Left ventricle myocardium superior (tissue), 1 donor: ENCODE data around the gene FOXK1. TPM values are rescaled to one million over a fixed set of nuclear protein-coding genes. Genes with fewer than 3 reads are reported as not detected.
A peak's percentile ranks its signal among the peaks of the same experiment; 100 is the strongest.
"Not testable (repeated sequence)": the region's sequence is repeated elsewhere in the genome, so short reads cannot be mapped to it uniquely, and the experiment has no call there.

Source experiments
- ATAC-seq: fragments of 200-7000 bp; cut with Tn5 transposase; one replicate; pipeline ENCODE4 v1.9.1; 2020; ENCODE audit warnings: mild to moderate bottlenecking, moderate library complexity
- DNase-seq: peaks from one replicate; pipeline ENCODE4 v3.0.0-alpha.2; 2020
- intact Hi-C: fragments of 100-400 bp; cut with micrococcal nuclease; formaldehyde crosslinking; loops from one replicate; pipeline ENCODE4 v1.11.0; 2022
- total RNA-seq: library from RNA; stranded (reverse); fragmentation: NEBNext Ultra II Directional; extraction: Animal tissue kit (Norgen Biotek cat#: 25700); gene quantifications from one replicate; pipeline ENCODE4 v1.2.1, GENCODE V29; 2021
- donor health status: DM: no; HTN: yes; CAD: no; lungs with severe emphysema.

Gene FOXK1
- total RNA-seq, 1 donor from 2014 or later = 17.7 TPM

DNA sequence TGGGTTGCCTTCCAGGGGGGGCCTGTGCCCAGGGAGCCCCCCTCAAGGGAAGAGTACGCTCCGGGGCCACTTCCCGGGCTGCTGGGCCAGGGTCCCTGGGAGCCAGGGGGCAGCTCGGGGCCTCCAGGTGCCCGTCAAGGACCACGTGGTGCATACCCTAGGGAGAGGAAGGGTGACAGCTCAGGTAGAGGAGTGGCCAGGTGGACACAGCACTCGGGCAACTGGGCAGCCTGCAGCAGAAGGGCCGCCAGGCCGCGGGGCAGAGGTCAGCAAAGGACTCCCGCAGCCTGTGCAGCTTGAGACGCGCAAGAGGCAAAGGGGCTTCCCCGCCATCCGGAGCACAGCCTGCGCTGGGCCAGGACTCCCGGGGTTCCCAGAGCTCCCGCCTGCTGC, 119.7 kb downstream of the FOXK1 start:
- ATAC-seq (no peak), DNase-seq (no peak)
- intact Hi-C loops = no loop called here

DNA sequence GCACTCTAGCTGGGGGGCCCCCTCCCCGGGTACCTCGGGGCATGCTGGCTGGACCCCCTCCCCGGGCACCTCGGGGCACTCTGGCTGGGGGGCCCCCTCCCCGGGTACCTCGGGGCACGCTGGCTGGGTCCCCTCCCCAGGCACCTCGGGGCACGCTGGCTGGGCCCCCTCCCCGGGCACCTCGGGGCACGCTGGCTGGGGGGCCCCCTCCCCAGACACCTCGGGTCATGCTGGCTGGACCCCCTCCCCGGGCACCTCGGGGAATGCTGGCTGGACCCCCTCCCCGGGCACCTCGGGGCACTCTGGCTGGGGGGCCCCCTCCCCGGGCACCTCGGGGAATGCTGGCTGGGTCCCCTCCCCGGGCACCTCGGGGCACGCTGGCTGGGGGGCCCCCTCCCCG, 120.5 kb downstream of the FOXK1 start:
- DNase-seq, intact Hi-C loops, ATAC-seq: not testable (repeated sequence)

DNA sequence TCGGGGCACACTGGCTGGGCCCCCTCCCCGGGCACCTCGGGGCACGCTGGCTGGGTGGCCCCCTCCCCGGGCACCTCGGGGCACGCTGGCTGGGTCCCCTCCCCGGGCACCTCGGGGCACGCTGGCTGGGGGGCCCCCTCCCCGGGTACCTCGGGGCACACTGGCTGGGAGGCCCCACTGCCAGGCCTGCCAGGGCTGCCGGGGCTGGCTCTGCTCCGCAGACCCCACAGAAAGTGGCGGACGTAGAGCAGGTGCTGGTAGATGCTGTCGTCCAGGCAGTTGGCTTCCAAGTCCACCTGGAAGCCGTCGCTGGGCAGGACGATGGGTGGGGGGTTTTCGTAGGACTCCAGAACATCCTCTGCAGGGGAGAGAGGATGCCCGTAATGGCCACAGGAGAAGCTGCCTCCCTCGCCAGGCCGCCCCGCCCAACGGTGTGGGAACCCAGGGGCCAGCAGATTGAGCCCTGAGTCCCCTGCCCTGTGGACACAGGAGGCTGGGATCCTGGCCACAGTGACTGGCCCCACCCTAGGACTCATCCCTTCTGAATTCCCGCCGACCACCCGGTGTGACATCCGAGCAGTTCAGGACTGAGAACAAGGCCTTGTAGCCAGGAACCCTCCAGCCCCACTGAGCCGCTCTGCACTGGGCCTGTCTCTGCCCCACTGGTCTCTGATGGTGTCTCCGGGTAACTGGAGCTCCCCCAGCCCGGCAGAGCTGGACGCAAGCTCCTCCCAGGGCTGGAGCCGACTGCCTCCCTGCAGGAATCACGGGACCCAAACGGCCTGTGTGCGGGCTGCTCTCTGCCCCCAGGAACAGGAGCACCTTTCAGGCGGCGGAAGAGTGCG, 121.5 kb downstream of the FOXK1 start:
- intact Hi-C loops = no loop called here
- ATAC-seq (no peak), DNase-seq (no peak)

DNA sequence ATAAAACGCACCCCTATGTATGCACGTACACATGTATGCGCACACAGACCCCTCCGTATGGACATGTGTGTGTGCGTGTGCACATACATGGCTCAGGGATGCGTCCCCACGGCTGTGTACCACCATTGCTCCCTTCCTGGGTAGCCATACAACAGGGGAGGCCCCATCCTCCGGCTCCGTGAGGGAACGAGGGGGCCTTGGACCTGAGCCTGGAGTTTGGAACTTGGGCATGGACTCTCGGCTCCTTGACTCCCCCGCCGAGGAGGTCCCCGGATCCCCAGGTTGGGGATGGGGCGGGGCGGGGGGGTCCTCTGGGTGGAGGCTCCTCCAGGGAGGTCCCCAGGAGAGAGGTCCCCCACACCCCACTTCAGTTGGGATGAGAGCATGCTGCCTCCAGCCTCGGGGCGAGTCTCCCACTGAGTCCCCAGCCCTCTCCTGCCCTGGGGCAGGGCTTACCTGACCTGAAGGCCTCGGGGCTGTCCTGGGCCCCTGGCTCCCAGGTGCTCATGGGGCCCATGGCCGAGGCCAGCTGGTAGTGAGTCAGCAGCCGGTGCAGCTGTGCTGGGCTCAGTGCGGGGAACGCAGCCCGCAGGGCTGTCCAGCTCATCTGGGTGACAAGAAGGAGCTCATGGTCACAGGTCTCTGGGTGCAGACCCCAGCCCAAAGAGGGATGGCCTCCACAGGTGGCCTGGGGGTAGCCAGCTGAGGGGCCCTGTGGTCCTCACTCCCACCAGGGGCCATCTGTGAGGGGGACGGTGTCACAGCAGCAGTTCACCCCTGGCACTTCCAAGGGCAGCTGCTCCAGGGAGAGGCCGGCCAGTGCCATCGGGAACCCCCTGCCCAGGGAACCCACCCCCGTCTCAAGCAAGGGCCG, 123.3 kb downstream of the FOXK1 start:
- ATAC-seq = no peak
- no peak for DNase-seq
- intact Hi-C loops = no loop called here

DNA sequence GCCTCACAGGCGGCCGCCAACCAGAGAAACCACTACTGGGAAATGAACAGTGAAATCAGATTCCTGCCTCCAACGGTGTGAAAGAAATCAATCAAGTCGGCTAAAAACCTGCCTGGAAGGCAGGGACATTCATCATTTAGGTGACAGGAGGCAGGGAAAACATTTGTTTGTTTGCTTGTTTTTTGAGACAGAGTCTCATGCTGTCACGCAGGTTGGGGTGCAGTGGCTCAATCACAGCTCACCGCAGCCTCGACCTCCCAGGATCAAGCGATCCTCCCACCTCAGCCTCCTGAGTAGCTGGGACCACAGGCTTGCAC, 123.8 kb downstream of the FOXK1 start:
- no peak for DNase-seq
- intact Hi-C loops = no loop called here
- ATAC-seq = no peak

DNA sequence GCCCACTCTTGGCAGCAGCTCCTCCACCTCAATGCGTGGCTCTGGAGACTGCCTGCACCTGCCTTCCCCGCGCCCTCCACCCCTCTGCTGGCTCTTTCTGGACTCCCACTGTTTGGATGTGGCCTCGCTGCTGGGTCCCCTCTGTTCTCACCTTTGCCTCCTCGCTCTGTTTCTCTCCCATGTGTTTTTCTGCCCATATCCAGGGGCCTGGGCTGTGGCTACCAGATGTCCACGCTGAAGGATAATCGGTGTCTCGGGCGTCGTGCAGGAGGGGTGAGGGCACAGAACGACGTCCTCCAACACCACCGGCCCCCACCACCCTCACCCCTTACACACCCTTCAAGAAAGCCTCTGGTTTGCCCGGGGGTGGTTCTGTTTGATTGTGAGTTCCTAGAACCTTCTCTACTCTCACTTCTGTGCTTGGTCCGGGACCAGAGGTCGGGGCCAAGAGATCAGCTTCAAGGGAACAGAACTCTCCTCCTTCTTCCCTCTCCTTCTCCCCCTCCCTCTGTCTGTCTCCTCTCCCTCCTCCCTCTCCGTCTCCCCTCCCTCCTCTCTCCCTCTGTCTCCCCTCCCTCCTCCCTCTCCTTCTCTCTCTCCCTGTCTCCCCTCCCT, 125.0 kb downstream of the FOXK1 start:
- intact Hi-C loops = no loop called here
- DNase-seq (no peak), ATAC-seq (peak; percentile 76)

DNA sequence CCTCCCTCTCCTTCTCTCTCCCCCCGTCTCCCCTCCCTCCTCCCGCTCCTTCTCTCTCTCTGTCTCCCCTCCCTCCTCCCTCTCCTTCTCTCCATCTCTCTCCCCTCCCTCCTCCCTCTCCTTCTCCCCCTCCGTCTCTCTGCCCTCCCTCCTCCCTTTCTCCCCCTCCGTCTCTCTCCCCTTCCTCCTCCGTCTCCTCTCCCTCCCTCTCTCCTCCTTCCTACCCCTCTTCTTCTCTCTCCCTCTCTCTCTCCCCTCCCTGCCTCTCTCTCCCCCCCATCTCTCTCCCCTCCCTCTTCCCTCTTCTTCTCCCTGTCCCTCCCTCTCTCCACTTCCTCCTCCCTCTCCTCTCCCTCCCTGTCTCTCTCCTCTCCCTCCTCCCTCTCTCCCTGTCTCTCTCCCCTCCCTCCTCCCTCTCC, 125.5 kb downstream of the FOXK1 start:
- no peak for DNase-seq
- ATAC-seq = peak; percentile 71
- intact Hi-C loops = no loop called here

DNA sequence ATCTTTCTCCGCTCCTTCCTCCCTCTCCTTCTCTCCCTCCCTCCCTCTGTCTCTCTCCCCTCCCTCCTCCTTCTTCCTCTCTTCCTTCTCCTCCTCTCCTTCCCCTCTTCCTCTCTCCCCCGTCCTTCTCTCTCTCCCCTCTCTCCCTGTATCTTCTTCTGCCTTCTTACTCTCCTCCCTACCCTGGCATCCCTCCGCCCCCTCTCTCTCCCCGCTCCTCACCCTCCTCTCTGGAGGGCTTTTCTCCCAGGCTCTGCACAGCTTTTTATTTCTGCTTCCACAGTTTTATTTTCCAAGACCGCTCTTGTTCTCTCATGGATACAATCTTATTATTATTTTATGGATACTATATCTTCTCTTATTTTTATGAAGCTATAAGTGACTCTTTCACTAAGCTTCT, 125.9 kb downstream of the FOXK1 start:
- DNase-seq = no peak
- intact Hi-C loops = no loop called here
- ATAC-seq = no peak

DNA sequence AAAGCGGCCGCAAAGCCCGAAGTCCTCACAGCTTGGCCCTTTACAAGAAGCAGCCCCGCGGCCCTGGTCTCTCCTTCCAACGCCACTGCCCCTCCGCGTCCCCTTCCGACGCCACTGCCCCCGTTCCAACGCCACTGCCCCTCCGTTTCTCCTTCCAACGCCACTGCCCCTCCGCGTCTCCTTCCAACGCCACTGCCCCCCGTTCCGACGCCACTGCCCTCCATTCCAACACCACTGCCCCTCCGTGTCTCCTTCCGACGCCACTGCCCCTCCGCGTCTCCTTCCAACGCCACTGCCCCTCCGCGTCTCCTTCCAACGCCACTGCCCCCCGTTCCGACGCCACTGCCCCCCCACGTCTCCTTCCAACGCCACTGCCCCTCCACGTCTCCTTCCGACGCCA, 126.5 kb downstream of the FOXK1 start:
- intact Hi-C loops = no loop called here
- DNase-seq (no peak), ATAC-seq (no peak)

DNA sequence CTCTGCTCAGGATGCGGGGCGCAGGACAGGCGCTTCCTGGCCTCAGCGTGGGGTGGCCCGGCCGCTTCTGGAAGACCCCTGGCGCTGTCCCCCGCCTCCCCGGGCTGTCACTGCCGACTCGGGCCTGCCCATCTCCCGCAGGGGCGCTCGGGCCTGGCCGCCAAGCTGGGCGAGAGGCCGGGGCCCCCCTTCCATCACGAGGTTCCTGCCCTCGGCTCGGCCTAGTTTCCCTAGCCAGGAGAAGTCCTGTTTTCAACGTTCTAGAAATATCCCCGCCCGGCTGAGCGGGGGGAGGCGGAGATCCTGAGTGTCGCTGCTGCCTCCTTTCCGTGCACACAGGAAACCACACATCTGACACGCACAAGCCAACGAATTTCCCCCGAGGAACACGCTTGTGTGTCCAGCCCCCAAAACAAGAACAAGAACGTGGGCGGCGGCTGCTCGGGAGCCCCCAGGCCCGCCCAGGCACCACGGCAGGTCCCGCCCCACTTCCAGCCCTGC, 127.0 kb downstream of the FOXK1 start:
- ATAC-seq (peak; percentile 10), DNase-seq (peak; percentile 46)
- intact Hi-C loops = no loop called here

DNA sequence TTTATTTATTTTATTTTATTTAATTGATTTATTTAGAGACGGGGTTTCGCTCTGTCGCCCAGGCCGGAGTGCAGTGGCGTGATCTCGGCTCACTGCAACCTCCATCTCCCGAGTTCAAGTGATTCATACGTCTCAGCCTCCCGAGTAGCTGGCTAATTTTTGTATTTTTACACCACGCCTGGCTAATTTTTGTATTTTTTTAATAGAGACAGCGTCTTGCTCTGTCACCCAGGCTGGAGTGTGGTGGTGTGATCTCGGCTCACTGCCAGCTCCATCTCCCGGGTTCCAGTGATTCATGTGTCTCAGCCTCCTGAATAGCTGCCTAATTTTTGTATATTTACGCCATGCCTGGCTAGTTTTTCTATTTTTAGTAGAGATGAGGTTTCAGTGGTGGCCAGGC, 127.6 kb downstream of the FOXK1 start:
- ATAC-seq = no peak
- intact Hi-C loops = no loop called here
- no peak for DNase-seq

DNA sequence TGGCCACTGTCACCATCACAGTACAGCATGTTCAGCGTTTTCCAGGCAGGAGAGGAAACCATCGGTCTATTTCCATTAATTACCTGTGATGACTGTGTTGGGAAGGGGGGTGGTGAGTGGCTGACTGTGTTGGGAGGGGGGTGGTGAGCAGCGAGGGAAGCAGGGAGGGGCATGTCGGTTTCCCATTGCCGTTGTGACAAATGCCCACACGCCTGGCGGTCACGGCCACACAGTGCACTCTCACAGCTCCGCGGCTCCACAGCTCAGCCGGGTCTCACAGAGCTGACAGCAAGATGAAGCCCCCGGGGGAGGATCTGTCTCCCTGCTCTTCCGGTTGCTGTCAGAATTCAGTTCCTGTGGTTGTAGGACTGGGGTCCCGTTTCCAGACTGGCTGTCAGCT, 132.3 kb downstream of the FOXK1 start:
- intact Hi-C loops = no loop called here
- no peak for ATAC-seq
- DNase-seq = no peak

DNA sequence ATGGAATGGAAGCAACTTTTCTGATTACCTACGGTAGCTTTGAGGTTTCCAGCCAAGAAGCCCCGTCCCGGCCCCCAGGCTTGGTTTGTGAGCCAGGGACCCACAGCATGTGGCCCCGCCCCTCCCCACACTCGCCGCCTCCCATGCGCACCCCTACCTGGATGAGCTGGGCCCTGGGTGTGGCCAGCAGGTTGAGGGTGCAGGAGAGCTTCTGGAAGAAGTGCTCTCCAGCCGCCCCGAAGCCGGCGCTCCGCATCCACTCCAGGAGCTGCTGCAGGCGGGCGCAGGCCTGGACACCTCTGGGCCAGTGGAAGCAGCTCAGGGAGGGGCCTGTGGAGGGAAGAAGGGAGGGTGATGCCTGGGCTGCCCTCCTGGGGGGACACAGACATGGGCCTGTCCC, 133.0 kb downstream of the FOXK1 start:
- DNase-seq (no peak), ATAC-seq (no peak)
- intact Hi-C loops = no loop called here

DNA sequence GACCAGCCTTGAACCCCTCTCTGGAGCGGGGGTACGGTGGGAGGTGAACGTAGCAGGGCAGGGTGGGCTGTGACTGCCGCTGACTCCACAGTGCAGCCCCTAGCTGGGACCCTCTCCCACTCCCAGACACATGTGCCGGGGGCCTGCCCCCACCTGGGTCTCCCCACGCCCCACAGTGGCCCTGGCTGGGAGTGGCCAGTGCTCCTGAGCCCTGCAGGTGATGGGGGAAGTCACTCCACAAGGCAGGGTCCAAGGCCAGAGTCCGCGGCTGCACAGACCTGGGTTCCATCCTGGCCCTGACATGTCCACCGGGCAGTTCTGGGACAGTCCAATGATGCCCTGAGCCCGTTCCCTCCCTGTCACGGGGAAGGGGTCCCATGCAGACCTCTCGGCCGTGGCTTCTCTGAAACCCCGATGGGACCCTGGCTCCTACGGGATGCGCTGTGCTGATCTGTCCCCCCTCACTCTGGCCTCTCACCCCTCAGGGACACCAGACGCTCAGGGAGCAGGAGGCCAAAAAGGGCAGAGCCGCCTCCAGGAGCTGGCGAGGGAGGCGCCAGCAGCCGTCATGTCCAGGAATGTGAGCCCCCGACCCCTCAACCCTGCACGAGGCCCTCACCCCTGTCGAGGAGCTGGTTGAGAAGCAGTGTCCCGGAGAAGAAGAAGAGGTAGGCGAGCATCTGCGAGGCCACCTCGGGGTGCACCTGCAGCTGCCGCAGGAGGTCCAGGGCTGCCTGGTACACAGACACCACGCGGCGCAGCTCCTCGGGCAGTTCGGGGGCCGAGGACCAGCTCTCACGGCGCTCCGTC, 133.7 kb downstream of the FOXK1 start:
- ATAC-seq = no peak
- intact Hi-C loops = no loop called here
- no peak for DNase-seq

DNA sequence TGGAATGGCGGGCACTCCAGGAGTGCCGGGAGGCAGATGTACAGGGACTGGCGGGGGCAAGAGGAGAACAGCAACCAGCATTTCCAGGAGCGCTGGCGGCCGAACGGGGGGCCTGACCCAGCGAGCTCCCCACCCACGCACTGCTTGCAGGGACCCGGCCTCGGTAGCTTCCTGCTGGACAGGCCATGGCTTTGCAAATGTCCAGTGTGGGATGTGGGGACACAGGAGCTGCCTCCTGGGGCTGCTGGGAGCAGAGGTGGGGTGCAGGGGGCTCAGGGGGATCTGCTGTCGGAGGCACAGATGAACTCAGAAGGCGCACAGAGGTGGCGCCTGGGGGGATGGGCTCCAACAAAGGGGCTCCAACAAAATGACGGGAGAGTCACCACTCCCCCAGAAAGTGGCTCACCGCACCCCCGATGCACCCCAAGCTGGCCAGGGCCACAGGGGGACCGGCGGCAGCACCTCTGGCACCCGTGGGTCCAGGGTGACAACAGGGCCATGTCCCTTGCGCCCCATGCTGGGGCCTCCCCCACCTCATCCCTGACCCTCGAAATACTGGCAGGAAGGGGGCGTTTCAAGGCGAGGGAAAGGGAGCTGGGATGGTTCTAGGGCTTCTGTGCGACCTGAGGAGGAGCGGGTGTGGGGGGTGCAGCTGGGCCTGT, 134.5 kb downstream of the FOXK1 start:
- no peak for DNase-seq
- intact Hi-C loops = no loop called here
- no peak for ATAC-seq

DNA sequence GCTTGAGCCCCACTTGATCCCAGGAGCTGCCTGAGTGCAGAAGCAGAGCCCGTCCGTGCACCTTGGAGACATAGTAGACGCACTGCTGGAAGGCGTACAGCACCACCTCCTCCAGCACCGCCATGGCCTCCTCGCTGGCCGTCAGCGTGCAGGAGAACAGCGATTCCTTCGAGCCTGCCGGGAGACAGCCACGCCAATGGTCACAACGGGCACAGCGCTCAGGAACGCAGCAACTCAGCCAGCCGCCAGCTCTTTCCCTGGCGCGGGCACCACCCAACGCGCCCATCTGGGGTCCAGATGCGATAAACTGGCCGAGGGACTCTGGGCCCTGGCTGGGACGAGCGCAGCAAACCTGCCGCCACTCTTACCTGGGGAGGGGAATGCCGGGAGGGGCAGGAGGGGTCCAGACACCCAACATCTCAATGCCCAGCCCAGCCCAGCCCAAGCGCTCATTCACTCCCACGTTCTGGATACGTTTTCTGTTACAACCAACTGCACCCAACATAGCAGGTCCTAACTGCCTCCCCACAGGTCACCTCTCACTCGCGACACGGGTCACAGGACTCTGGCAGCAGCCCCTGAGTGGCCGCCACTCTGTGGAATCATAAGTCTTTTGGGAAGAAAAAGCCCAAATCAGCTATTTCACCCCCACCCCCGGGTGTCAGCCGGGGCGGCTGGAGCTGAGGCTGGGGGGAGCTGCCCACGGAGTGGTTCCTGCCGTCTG, 135.2 kb downstream of the FOXK1 start:
- no peak for ATAC-seq
- no peak for DNase-seq
- intact Hi-C loops = no loop called here

DNA sequence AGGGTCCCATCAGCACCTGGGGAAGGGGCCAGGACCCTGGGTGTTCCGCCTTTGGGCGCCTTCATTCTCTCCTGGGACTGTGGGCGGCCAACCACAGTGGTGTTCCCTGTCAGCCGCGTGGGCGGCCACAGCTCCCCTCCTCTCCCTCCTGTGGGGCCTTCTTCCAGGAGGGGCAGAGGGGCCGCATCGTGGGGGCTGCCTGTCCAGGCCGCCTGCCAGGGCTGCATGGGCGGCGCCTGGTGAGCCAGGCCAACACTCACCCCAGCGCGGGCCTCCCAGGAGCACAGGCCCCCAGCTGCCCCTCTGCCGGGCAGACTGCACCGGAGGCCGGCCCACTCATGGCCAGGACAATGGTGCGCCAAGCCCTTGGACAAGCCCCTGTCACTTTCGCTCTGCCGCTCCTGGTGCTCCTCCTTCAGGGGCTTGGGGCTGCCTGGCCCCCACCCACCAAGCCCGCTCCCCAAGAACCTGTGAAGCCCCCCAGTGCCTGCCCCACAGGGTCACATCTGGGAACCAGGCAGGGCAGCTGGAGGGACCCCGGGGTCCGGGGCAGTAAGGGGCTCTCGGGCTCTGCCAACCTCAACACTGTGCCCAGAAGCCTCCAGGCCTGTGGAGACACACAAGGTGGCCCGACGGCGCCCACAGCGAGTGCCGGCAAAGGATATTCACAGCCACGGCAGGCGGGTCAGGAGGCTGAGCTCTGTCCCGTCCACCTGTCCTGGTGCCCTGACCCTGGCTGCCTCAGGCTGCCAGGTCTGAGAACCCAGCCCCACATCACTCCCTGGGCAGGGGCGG, 136.1 kb downstream of the FOXK1 start:
- no peak for ATAC-seq
- intact Hi-C loops = no loop called here
- DNase-seq = no peak
